Activated CD8-positive, alpha-beta memory T cell treated with anti-CD3 and anti-CD28 coated beads, Interleukin-2, amount 10 ng/mL, durations not matched to agents 7 days and 5 days (primary cell): Measurements from ENCODE around the gene NFKB2. TPM values are rescaled to one million over a fixed set of nuclear protein-coding genes. Genes with fewer than 3 reads are reported as not detected.
A peak's percentile ranks its signal among the peaks of the same experiment; 100 is the strongest.

Experiments used
- ATAC-seq: fragments of 150-1000 bp; cut with Tn5 transposase; one replicate; pipeline ENCODE4 v1.10.0; 2021; ENCODE audit warnings: moderate library complexity
- CTCF ChIA-PET: fragments of 350-600 bp; sonication (Branson Sonifier 250); formaldehyde crosslinking; loops from one replicate; lab custom pipeline; 2021; ENCODE audit warnings: antibody characterized with exemption; lab: Charles Lee
- DNase-seq: peaks from one replicate; pipeline ENCODE4 v3.0.0-alpha.2; 2020
- H3K27ac Mint-ChIP-seq: one replicate; pipeline ENCODE4 v1.8.0; 2021; ENCODE audit warnings: mild to moderate bottlenecking, mixed read lengths
- H3K27me3 Mint-ChIP-seq: one replicate; pipeline ENCODE4 v1.8.0; 2021; ENCODE audit warnings: mixed read lengths
- H3K36me3 Mint-ChIP-seq: one replicate; pipeline ENCODE4 v1.8.0; 2021; ENCODE audit warnings: mild to moderate bottlenecking, mixed read lengths
- H3K4me1 Mint-ChIP-seq: one replicate; pipeline ENCODE4 v1.8.0; 2021; ENCODE audit warnings: mixed read lengths
- H3K4me3 Mint-ChIP-seq: one replicate; pipeline ENCODE4 v1.8.0; 2021; ENCODE audit warnings: mild to moderate bottlenecking, moderate library complexity, mixed read lengths
- H3K9me3 Mint-ChIP-seq: one replicate; pipeline ENCODE4 v1.8.0; 2022; ENCODE audit warnings: low read depth, mixed read lengths
- total RNA-seq, 2 experiments: library from RNA; stranded (reverse); gene quantifications; one replicate each; pipeline ENCODE4 v1.2.3, GENCODE V29; 2021

NFKB2 gene
- total RNA-seq, 2 experiments from 2014 or later = 78.1 to 199 TPM

GRCh38 chr10:102435133-102435497, 39.6 kb downstream of the NFKB2 start:
- Mint-ChIP-seq H3K36me3 (peaks cover 13% of the 10 kb centered on the region), H3K27me3 (no peaks in the 10 kb centered on the region), H3K4me3 (peak overlapping the region; percentile 80), H3K9me3 (no peaks in the 10 kb centered on the region), H3K4me1 (peaks cover 56% of the 10 kb centered on the region), H3K27ac (peak overlapping the region; percentile 89)
- CTCF ChIA-PET = interaction anchor here (1.2 to 8.0 kb wide), 5 partner anchors 9 to 266 kb away, joined by 3 to 82 read pairs (median 6); partner anchors contain the start of gene FBXL15
- ATAC-seq = no peak
- no peak for DNase-seq

- peak; percentile 24 for ATAC-seq
- CTCF ChIA-PET = interaction anchor here (1.2 to 8.0 kb wide), 10 partner anchors 9 to 266 kb away, joined by 3 to 82 read pairs (median 5); partner anchors contain the start of genes FBXL15 and SUFU
- Mint-ChIP-seq H3K9me3 (no peaks in the 10 kb centered on the region), H3K4me3 (peak overlapping the region; percentile 80), H3K4me1 (peaks cover 54% of the 10 kb centered on the region), H3K27ac (peak overlapping the region; percentile 89), H3K27me3 (no peaks in the 10 kb centered on the region), H3K36me3 (peaks cover 13% of the 10 kb centered on the region)
- peak; percentile 79 for DNase-seq
These were observed 40.2 kb downstream of the NFKB2 start for GRCh38 chr10:102435529-102436233.

GRCh38 chr10:102436312-102436711, 40.8 kb downstream of the NFKB2 start:
- Mint-ChIP-seq H3K4me1 (peaks cover 52% of the 10 kb centered on the region), H3K27ac (peak overlapping the region; percentile 89), H3K27me3 (no peaks in the 10 kb centered on the region), H3K4me3 (peak overlapping the region; percentile 80), H3K9me3 (no peaks in the 10 kb centered on the region), H3K36me3 (peaks cover 13% of the 10 kb centered on the region)
- CTCF ChIA-PET = interaction anchor here (1.2 to 8.0 kb wide), 11 partner anchors 8 to 267 kb away, joined by 3 to 82 read pairs (median 5); partner anchors contain the start of genes ACTR1A, FBXL15 and SUFU
- DNase-seq = no peak
- ATAC-seq = no peak

- no peak for ATAC-seq
- Mint-ChIP-seq H3K4me3 (peak overlapping the region; percentile 80), H3K27me3 (no peaks in the 10 kb centered on the region), H3K4me1 (peaks cover 47% of the 10 kb centered on the region), H3K9me3 (no peaks in the 10 kb centered on the region), H3K36me3 (peaks cover 13% of the 10 kb centered on the region), H3K27ac (peak overlapping the region; percentile 47)
- CTCF ChIA-PET = interaction anchor here (1.5 to 8.0 kb wide), 3 partner anchors 15 to 208 kb away, joined by 4 to 82 read pairs (median 5); partner anchors contain the start of gene FBXL15
- no peak for DNase-seq
These were observed 42.0 kb downstream of the NFKB2 start for GRCh38 chr10:102437515-102437914.

GRCh38 chr10:102438374-102438773, 42.9 kb downstream of the NFKB2 start:
- Mint-ChIP-seq H3K9me3 (no peaks in the 10 kb centered on the region), H3K27ac (no peak overlapping the region), H3K4me1 (peaks cover 40% of the 10 kb centered on the region), H3K27me3 (no peaks in the 10 kb centered on the region), H3K4me3 (no peak overlapping the region), H3K36me3 (peaks cover 13% of the 10 kb centered on the region)
- ATAC-seq (no peak), DNase-seq (no peak)
- CTCF ChIA-PET = interaction anchor here (0.7 to 1.5 kb wide), 2 partner anchors 15 to 23 kb away, joined by 3 to 4 read pairs; no protein-coding TSS in a partner anchor

- CTCF ChIA-PET = interaction anchor here (1.9 kb wide), 1 partner anchor 9 kb away, joined by 6 read pairs; no protein-coding TSS in a partner anchor
- H3K27ac Mint-ChIP-seq = no peak overlapping the region
- no peak overlapping the region for H3K4me3 Mint-ChIP-seq
- DNase-seq = no peak
- H3K36me3 Mint-ChIP-seq = peaks cover 2% of the 10 kb centered on the region
- H3K4me1 Mint-ChIP-seq = peaks cover 10% of the 10 kb centered on the region
- no peaks in the 10 kb centered on the region for H3K27me3 Mint-ChIP-seq
- ATAC-seq = no peak
- no peaks in the 10 kb centered on the region for H3K9me3 Mint-ChIP-seq
These were observed 49.3 kb downstream of the NFKB2 start for GRCh38 chr10:102444851-102445250.

GRCh38 chr10:102449321-102450123, 54.0 kb downstream of the NFKB2 start:
- Mint-ChIP-seq H3K4me1 (peaks cover 35% of the 10 kb centered on the region), H3K9me3 (no peaks in the 10 kb centered on the region), H3K4me3 (peak overlapping the region; percentile 86), H3K27me3 (no peaks in the 10 kb centered on the region), H3K36me3 (peaks cover 8% of the 10 kb centered on the region), H3K27ac (peak overlapping the region; percentile 91)
- CTCF ChIA-PET = interaction anchor here (0.6 to 3.9 kb wide), 14 partner anchors 12 to 219 kb away, joined by 3 to 23 read pairs (median 6); partner anchors contain the start of genes CUEDC2, FBXL15, NFKB2 and SUFU
- peak; percentile 95 for DNase-seq
- ATAC-seq = peak; percentile 72

GRCh38 chr10:102450124-102450373, 54.5 kb downstream of the NFKB2 start:
- no peaks in the 10 kb centered on the region for H3K9me3 Mint-ChIP-seq
- CTCF ChIA-PET = interaction anchor here (0.6 to 3.9 kb wide), 16 partner anchors 11 to 299 kb away, joined by 3 to 23 read pairs (median 6); partner anchors contain the start of genes CUEDC2, FBXL15, NFKB2 and SUFU
- ATAC-seq = no peak

GRCh38 chr10:102450374-102451104, 55.0 kb downstream of the NFKB2 start:
- Mint-ChIP-seq H3K36me3 (peaks cover 9% of the 10 kb centered on the region), H3K4me3 (peak overlapping the region; percentile 86), H3K9me3 (no peaks in the 10 kb centered on the region), H3K27ac (peak overlapping the region; percentile 91), H3K27me3 (no peaks in the 10 kb centered on the region), H3K4me1 (peaks cover 43% of the 10 kb centered on the region)
- CTCF ChIA-PET = interaction anchor here (0.6 to 3.9 kb wide), 18 partner anchors 11 to 299 kb away, joined by 3 to 23 read pairs (median 6); partner anchors contain the start of genes CUEDC2, FBXL15, NFKB2 and SUFU
- peak; percentile 79 for ATAC-seq
- DNase-seq = peak; percentile 92

More at GRCh38 chr10:102450124-102450373, 54.5 kb downstream of the NFKB2 start:
- H3K36me3 Mint-ChIP-seq = peaks cover 6% of the 10 kb centered on the region
- H3K4me1 Mint-ChIP-seq = peaks cover 39% of the 10 kb centered on the region
- peak overlapping the region; percentile 91 for H3K27ac Mint-ChIP-seq
- H3K27me3 Mint-ChIP-seq = no peaks in the 10 kb centered on the region
- peak overlapping the region; percentile 86 for H3K4me3 Mint-ChIP-seq
- DNase-seq = no peak

- ATAC-seq = no peak
- no peaks in the 10 kb centered on the region for H3K9me3 Mint-ChIP-seq
- H3K27me3 Mint-ChIP-seq = no peaks in the 10 kb centered on the region
- peaks cover 12% of the 10 kb centered on the region for H3K36me3 Mint-ChIP-seq
- DNase-seq = peak; percentile 46
- peak within 1 kb of the TSS; percentile 78 for H3K27ac Mint-ChIP-seq
- peaks cover 45% of the 10 kb centered on the region for H3K4me1 Mint-ChIP-seq
- CTCF ChIA-PET = interaction anchor here (0.6 to 3.9 kb wide), 16 partner anchors 10 to 225 kb away, joined by 3 to 23 read pairs (median 5); partner anchors contain the start of genes CUEDC2, FBXL15, NFKB2 and SUFU
- H3K4me3 Mint-ChIP-seq = peak within 1 kb of the TSS; percentile 86
These were observed 55.8 kb downstream of the NFKB2 start, which contains the start of gene C10orf95 for GRCh38 chr10:102451105-102451969. Gene C10orf95 (minus strand): TSS chr10:102451543. CDS start chr10:102451093, 450 bp downstream.
